Upper lobe of right lung (tissue), 1 donor: ENCODE results near the gene TFE3. TPM values are rescaled to one million over a fixed set of nuclear protein-coding genes. Genes with fewer than 3 reads are reported as not detected.

ENCODE experiments used
- ATAC-seq: fragments of 200-7000 bp; cut with Tn5 transposase; one replicate; pipeline ENCODE4 v1.9.1; 2020; ENCODE audit warnings: mild to moderate bottlenecking, moderate library complexity
- DNase-seq: peaks from one replicate; pipeline ENCODE4 v3.0.0-alpha.2; 2020
- H3K27ac ChIP-seq: fragments of 200-600 bp; one replicate; pipeline ENCODE4 v1.8.0; 2022
- H3K27me3 ChIP-seq: fragments of 200-600 bp; one replicate; pipeline ENCODE4 v1.8.0; 2022; ENCODE audit warnings: mild to moderate bottlenecking
- H3K36me3 ChIP-seq: fragments of 200-600 bp; one replicate; pipeline ENCODE4 v1.8.0; 2022
- H3K4me1 ChIP-seq: fragments of 200-600 bp; one replicate; pipeline ENCODE4 v1.8.0; 2022
- H3K4me3 ChIP-seq: fragments of 200-600 bp; one replicate; pipeline ENCODE4 v1.8.0; 2022; ENCODE audit warnings: mild to moderate bottlenecking
- H3K9me3 ChIP-seq: fragments of 200-600 bp; one replicate; pipeline ENCODE4 v1.8.0; 2022
- intact Hi-C: fragments of 100-400 bp; cut with DNase I; formaldehyde crosslinking; loops from one replicate; pipeline ENCODE4 v1.11.0; 2022
- total RNA-seq: library from RNA; stranded (reverse); fragmentation: NEBNext Ultra II Directional; extraction: Animal tissue kit (Norgen Biotek cat#: 25700); gene quantifications from one replicate; pipeline ENCODE4 v1.2.1, GENCODE V29; 2021
- TF ChIP-seq, protein P1 (sequence below): fragments of 200-600 bp; IDR thresholded peaks from one replicate; pipeline ENCODE4 v1.8.0; 2022; ENCODE audit warnings: antibody characterized with exemption
- donor health status: DM: no; HTN: yes; CAD: no; lungs with severe emphysema.

TFE3 gene
- total RNA-seq, 1 donor from 2014 or later = 62.4 TPM

DNA sequence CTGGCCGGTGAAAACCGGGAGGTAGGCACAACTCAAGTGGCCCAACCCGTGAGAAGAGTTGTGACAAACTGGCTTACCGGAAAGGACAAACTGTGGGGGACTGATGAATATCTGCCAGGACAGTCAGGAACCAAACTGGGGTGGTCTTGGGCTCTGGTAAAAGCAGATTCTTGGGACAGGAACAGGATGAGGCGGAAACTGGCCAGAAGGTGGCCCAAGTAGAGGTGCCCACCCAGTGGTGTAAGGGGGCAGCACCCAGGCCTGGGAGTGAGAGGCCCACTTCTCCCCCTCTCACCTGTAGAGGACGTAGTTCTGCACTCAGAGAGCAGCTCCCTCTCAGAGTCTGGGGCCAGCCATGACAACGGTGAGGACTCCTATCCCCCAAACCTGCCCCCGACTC, 21.6 kb upstream of the TFE3 start:
- H3K36me3 ChIP-seq = no peaks in the 10 kb centered on the region
- intact Hi-C loops = no loop called here
- H3K27me3 ChIP-seq = no peaks in the 10 kb centered on the region
- no peak overlapping the region for H3K27ac ChIP-seq
- H3K4me3 ChIP-seq = no peak overlapping the region
- H3K9me3 ChIP-seq = no peaks in the 10 kb centered on the region
- DNase-seq = no peak
- TF ChIP-seq, protein P1, sequence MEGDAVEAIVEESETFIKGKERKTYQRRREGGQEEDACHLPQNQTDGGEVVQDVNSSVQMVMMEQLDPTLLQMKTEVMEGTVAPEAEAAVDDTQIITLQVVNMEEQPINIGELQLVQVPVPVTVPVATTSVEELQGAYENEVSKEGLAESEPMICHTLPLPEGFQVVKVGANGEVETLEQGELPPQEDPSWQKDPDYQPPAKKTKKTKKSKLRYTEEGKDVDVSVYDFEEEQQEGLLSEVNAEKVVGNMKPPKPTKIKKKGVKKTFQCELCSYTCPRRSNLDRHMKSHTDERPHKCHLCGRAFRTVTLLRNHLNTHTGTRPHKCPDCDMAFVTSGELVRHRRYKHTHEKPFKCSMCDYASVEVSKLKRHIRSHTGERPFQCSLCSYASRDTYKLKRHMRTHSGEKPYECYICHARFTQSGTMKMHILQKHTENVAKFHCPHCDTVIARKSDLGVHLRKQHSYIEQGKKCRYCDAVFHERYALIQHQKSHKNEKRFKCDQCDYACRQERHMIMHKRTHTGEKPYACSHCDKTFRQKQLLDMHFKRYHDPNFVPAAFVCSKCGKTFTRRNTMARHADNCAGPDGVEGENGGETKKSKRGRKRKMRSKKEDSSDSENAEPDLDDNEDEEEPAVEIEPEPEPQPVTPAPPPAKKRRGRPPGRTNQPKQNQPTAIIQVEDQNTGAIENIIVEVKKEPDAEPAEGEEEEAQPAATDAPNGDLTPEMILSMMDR = no peak
- H3K4me1 ChIP-seq = no peaks in the 10 kb centered on the region
- no peak for ATAC-seq

DNA sequence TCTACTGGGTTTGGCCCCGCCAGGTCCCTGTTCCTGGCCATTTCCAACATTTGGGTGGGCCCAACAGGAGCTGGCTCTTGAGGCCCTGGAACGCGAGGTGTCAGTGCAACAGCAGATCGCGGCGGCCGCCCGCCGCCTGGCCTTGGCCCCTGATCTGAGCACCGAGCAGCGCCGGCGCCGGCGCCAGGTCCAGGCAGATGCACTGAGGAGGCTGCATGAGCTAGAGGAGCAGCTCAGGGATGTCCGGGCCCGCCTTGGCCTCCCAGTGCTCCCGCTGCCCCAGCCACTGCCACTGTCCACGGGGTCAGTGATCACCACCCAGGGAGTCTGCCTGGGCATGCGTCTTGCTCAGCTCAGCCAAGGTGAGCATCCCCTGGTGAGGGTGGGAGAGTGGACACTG, 21.1 kb upstream of the TFE3 start:
- Histone ChIP-seq H3K9me3 (no peaks in the 10 kb centered on the region), H3K36me3 (no peaks in the 10 kb centered on the region), H3K27me3 (no peaks in the 10 kb centered on the region), H3K27ac (no peak overlapping the region), H3K4me1 (no peaks in the 10 kb centered on the region), H3K4me3 (no peak overlapping the region)
- TF ChIP-seq, protein P1 = no peak
- ATAC-seq (no peak), DNase-seq (no peak)
- intact Hi-C loops = no loop called here

DNA sequence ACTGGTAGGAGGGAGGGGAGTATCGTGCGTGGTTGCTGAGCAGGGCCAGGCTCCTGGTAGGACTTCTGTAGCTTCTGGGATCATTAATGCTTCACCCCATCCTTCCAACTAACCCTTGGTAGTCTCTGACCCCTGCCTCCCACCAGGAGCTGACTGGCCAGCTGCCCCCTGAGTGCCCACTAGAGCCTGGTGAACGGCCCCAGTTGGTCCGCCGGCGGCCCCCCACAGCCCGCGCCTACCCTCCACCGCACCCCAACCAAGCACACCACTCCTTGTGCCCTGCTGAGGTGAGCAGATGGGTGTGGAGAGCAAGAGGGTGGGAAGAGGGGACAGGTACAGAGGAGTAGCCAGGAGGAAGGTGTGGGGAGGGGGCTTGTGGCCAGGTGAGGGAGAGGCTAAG, 20.6 kb upstream of the TFE3 start:
- Histone ChIP-seq H3K27me3 (no peaks in the 10 kb centered on the region), H3K27ac (no peak overlapping the region), H3K9me3 (no peaks in the 10 kb centered on the region), H3K36me3 (no peaks in the 10 kb centered on the region), H3K4me1 (no peaks in the 10 kb centered on the region), H3K4me3 (no peak overlapping the region)
- TF ChIP-seq, protein P1 = no peak
- no peak for DNase-seq
- ATAC-seq = no peak
- intact Hi-C loops = no loop called here

DNA sequence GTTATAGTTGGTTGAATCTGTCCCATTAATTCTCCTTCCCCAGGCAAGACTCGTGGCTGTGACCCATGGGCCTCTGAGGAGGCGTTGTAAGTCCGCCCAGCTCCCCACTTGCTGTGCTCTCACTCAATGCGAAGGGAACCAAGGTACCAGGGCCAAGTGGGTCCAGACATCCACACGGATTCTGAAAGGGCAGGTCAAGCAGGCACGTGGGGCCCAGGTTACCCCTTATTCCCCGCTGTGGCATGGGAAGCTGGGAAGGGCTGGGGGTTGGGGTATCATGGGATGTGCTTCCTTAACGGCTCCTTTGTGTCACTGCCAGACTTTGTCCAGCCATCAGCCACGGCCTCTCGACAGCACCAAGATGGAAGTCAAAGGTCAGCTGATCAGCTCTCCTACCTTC, 18.8 kb upstream of the TFE3 start:
- no peaks in the 10 kb centered on the region for H3K4me1 ChIP-seq
- no peaks in the 10 kb centered on the region for H3K9me3 ChIP-seq
- H3K27me3 ChIP-seq = no peaks in the 10 kb centered on the region
- H3K27ac ChIP-seq = no peak overlapping the region
- TF ChIP-seq, protein P1 = no peak
- no peak overlapping the region for H3K4me3 ChIP-seq
- ATAC-seq = no peak
- intact Hi-C loops = no loop called here
- DNase-seq = no peak
- no peaks in the 10 kb centered on the region for H3K36me3 ChIP-seq

DNA sequence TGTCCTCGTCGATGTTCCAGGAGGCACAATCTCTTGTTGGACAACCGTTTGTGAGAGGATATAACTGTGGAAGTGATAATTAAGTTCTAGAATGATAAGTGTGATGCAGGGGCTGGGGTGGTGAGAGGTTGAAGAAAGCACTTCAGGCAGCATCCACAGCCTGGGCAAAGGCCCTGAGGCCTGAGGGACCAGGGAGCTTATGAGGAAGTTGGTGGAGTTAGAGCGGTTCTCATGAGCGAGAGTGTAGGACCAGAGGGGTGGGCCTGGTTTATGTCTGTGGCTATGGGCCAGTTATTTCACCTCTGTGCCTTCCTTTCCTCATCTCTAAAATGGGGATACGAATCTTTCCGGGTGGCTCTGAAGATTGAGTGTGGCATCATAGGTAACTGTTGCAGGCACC, 18.3 kb upstream of the TFE3 start:
- ATAC-seq (no peak), DNase-seq (no peak)
- Histone ChIP-seq H3K9me3 (no peaks in the 10 kb centered on the region), H3K36me3 (no peaks in the 10 kb centered on the region), H3K4me3 (no peak overlapping the region), H3K27ac (no peak overlapping the region), H3K4me1 (no peaks in the 10 kb centered on the region), H3K27me3 (no peaks in the 10 kb centered on the region)
- intact Hi-C loops = no loop called here
- TF ChIP-seq, protein P1 = no peak

DNA sequence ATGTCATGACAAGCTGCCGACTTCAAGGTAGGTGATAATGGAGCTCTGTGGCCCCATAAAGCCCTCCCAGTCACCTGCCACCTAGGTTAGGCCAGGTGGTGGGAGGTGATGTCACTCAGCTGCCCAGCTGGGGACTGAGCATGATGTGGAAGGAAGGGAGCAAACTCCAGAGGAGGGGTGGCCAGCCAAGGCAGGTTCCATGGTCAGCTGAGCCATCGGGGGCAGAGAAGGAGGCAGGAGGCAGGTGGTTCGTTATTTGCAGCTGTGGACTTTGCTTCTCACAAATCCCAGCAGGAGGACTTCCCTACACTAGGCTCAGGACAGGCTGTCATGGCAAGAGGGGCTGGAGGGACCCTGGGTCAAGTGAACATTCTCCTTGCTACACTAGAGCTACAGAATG, 17.8 kb upstream of the TFE3 start:
- Histone ChIP-seq H3K27ac (no peak overlapping the region), H3K4me1 (no peaks in the 10 kb centered on the region), H3K4me3 (no peak overlapping the region), H3K9me3 (no peaks in the 10 kb centered on the region), H3K27me3 (no peaks in the 10 kb centered on the region), H3K36me3 (no peaks in the 10 kb centered on the region)
- DNase-seq (no peak), ATAC-seq (no peak)
- TF ChIP-seq, protein P1 = no peak
- intact Hi-C loops = no loop called here
